ENCODE results near the gene HPF1.

DNA sequence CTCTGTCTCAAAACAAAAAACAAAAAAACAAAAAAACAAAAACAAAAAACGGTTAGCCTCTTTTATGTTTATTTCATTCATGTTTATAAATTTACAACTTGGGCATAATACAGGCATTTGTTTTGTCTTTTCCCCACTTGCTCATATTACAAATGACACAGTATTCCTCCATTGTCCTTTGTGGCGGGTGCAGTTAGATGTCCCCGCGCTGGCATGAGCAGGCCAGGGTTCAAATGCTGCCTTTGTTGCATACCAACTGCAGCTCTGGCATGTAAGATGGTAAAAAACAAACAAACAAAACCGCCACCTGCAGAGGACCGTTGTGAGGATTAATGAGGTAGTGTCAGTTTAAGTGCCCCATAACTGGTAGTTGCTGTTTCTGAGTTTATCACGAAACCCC is 16.1 kb upstream of the HPF1 start:
- TF ChIP-seq CTCF (IDR thresholded peaks at IDR 0.05) (no peak), POLR2AphosphoS5 (IDR thresholded peaks at IDR 0.05) (no peak), EP300 (IDR thresholded peaks at IDR 0.05; ENCODE audit: low read depth) (no peak)
